SK-N-SH treated with all-trans-retinoic acid at 6 μM for 48 hours (cell line): ENCODE measurements around the gene ITM2B.
A peak's percentile ranks its signal among the peaks of the same experiment; 100 is the strongest.

Experiments
- ATAC-seq: fragments of 200-7000 bp; cut with Tn5 transposase; 3 replicates; pipeline ENCODE4 v1.9.1; 2020; ENCODE audit warnings: mild to moderate bottlenecking, moderate library complexity
- ARNTL ChIP-seq: fragments of 450-650 bp; formaldehyde crosslinking; IDR thresholded peaks from 2 replicates; pipeline ENCODE4 v1.5.0; 2020; ENCODE audit warnings: low read depth, mild to moderate bottlenecking, moderate library complexity, borderline replicate concordance
- BACH2 ChIP-seq: fragments of 250-450 bp; sonication (Bioruptor Pico); IDR thresholded peaks from 2 replicates; pipeline ENCODE4 v1.9.0; 2021; ENCODE audit warnings: mild to moderate bottlenecking, borderline replicate concordance
- CREB5 ChIP-seq: fragments of 250-450 bp; sonication (Bioruptor Pico); IDR thresholded peaks from 2 replicates; pipeline ENCODE4 v1.5.1; 2020; ENCODE audit warnings: low read depth, mild to moderate bottlenecking, moderate library complexity
- CSDC2 ChIP-seq: fragments of 250-450 bp; sonication (Bioruptor Pico); IDR thresholded peaks from 2 replicates; pipeline ENCODE4 v1.5.0; 2020; ENCODE audit warnings: mild to moderate bottlenecking, moderate library complexity
- CSRNP3 ChIP-seq: fragments of 250-450 bp; sonication (Bioruptor Pico); IDR thresholded peaks from 2 replicates; pipeline ENCODE4 v1.5.1; 2021; ENCODE audit warnings: mild to moderate bottlenecking, moderate library complexity
- ESRRG ChIP-seq: fragments of 250-450 bp; sonication (Bioruptor Pico); IDR thresholded peaks from 2 replicates; pipeline ENCODE4 v1.6.1; 2021; ENCODE audit warnings: mild to moderate bottlenecking
- GLIS3 ChIP-seq: fragments of 250-450 bp; sonication (Bioruptor Pico); IDR thresholded peaks from 2 replicates; pipeline ENCODE4 v1.5.0; 2020; ENCODE audit warnings: mild to moderate bottlenecking, moderate library complexity
- ISL1 ChIP-seq: fragments of 250-450 bp; sonication (Bioruptor Pico); IDR thresholded peaks from 2 replicates; pipeline ENCODE4 v2.1.2; 2022; ENCODE audit warnings: mild to moderate bottlenecking, moderate library complexity
- OSR1 ChIP-seq: fragments of 250-450 bp; sonication (Bioruptor Pico); IDR thresholded peaks from 2 replicates; pipeline ENCODE4 v1.8.0; 2022; ENCODE audit warnings: moderate library complexity, mild to moderate bottlenecking, inconsistent platforms
- PATZ1 ChIP-seq: fragments of 250-450 bp; sonication (Bioruptor Pico); IDR thresholded peaks from 2 replicates; pipeline ENCODE4 v1.8.0; 2020; ENCODE audit warnings: mild to moderate bottlenecking, moderate library complexity, borderline replicate concordance
- POU6F1 ChIP-seq: fragments of 250-450 bp; sonication (Bioruptor Pico); IDR thresholded peaks from 2 replicates; pipeline ENCODE4 v1.8.0; 2021; ENCODE audit warnings: low read depth, mild to moderate bottlenecking, moderate library complexity, borderline replicate concordance
- PPARA ChIP-seq: fragments of 250-450 bp; sonication (Bioruptor Pico); IDR thresholded peaks from 2 replicates; pipeline ENCODE4 v1.5.0; 2020; ENCODE audit warnings: mild to moderate bottlenecking, borderline replicate concordance
- RARB ChIP-seq: fragments of 250-450 bp; sonication (Bioruptor Pico); IDR thresholded peaks from 2 replicates; pipeline ENCODE4 v1.8.0; 2021; ENCODE audit warnings: mild to moderate bottlenecking, moderate library complexity
- SNAI2 ChIP-seq: fragments of 250-450 bp; sonication (Bioruptor Pico); IDR thresholded peaks from 2 replicates; pipeline ENCODE4 v1.5.0; 2020; ENCODE audit warnings: mild to moderate bottlenecking, moderate library complexity
- TCF4 ChIP-seq: fragments of 250-450 bp; sonication (Bioruptor Pico); IDR thresholded peaks from 2 replicates; pipeline ENCODE4 v1.8.0; 2021; ENCODE audit warnings: mild to moderate bottlenecking, moderate library complexity, borderline replicate concordance
- TOX ChIP-seq: fragments of 250-450 bp; sonication (Bioruptor Pico); IDR thresholded peaks from 2 replicates; pipeline ENCODE4 v1.8.0; 2021; ENCODE audit warnings: mild to moderate bottlenecking, moderate library complexity, borderline replicate concordance
- TSHZ2 ChIP-seq: fragments of 250-450 bp; sonication (Bioruptor Pico); IDR thresholded peaks from 2 replicates; pipeline ENCODE4 v1.5.0; 2020; ENCODE audit warnings: mild to moderate bottlenecking, moderate library complexity
- ZC3H10 ChIP-seq: fragments of 250-450 bp; sonication (Bioruptor Pico); IDR thresholded peaks from 2 replicates; pipeline ENCODE4 v1.5.1; 2021; ENCODE audit warnings: mild to moderate bottlenecking, moderate library complexity
- ZFP3 ChIP-seq: fragments of 250-450 bp; sonication (Bioruptor Pico); IDR thresholded peaks from 2 replicates; pipeline ENCODE4 v1.5.0; 2020; ENCODE audit warnings: mild to moderate bottlenecking, moderate library complexity
- ZFP30 ChIP-seq: fragments of 450-650 bp; formaldehyde crosslinking; IDR thresholded peaks from 2 replicates; pipeline ENCODE4 v1.5.0; 2022; ENCODE audit warnings: mild to moderate bottlenecking, moderate library complexity
- ZNF565 ChIP-seq: fragments of 450-650 bp; formaldehyde crosslinking; conservative IDR thresholded peaks from 2 replicates; pipeline ENCODE4 v1.5.0; 2020; ENCODE audit warnings: low read depth, mild to moderate bottlenecking, moderate library complexity

ITM2B gene

GRCh38 chr13:48299591-48299990 lies 66.6 kb downstream of the ITM2B start:
- TF ChIP-seq TCF4 (CRISPR knock-in tag) (no peak), OSR1 (CRISPR knock-in tag) (no peak), TOX (CRISPR knock-in tag) (no peak), ZC3H10 (CRISPR knock-in tag) (no peak), ESRRG (CRISPR knock-in tag) (no peak), ZNF565 (CRISPR knock-in tag) (no peak), ISL1 (CRISPR knock-in tag) (no peak), ZFP30 (CRISPR knock-in tag) (no peak), GLIS3 (no peak), ARNTL (no peak), CSRNP3 (CRISPR knock-in tag) (no peak), BACH2 (CRISPR knock-in tag) (no peak), POU6F1 (no peak), PPARA (CRISPR knock-in tag) (no peak), PATZ1 (CRISPR knock-in tag) (no peak), CREB5 (no peak)
- ATAC-seq, result no peak

- peak; percentile 92 for TF ChIP-seq ZFP3 (CRISPR knock-in tag)
- no peak for TF ChIP-seq POU6F1
- ATAC-seq, result no peak; the same call in 1 of the 3 replicates
Measured at GRCh38 chr13:48302871-48303358, 69.9 kb downstream of the ITM2B start.

- TF ChIP-seq SNAI2 (CRISPR knock-in tag), result no peak
- no peak for TF ChIP-seq ISL1 (CRISPR knock-in tag)
- TF ChIP-seq PATZ1 (CRISPR knock-in tag), result no peak
- no peak for TF ChIP-seq TOX (CRISPR knock-in tag)
- no peak for TF ChIP-seq ZC3H10 (CRISPR knock-in tag)
- TF ChIP-seq ZFP3 (CRISPR knock-in tag), result no peak
- no peak for TF ChIP-seq RARB (CRISPR knock-in tag)
- TF ChIP-seq ESRRG (CRISPR knock-in tag), result no peak
- TF ChIP-seq CSDC2 (CRISPR knock-in tag), result no peak
- TF ChIP-seq ARNTL, result no peak
- no peak for TF ChIP-seq ZNF565 (CRISPR knock-in tag)
- TF ChIP-seq OSR1 (CRISPR knock-in tag), result no peak
- no peak for TF ChIP-seq TCF4 (CRISPR knock-in tag)
- TF ChIP-seq TSHZ2, result no peak; the same call in 1 of the 2 replicates
- no peak for TF ChIP-seq PPARA (CRISPR knock-in tag)
- TF ChIP-seq, all 23 proteins: peak for 0
- peak; percentile 86 for ATAC-seq
Measured at GRCh38 chr13:48303359-48304142, 70.5 kb downstream of the ITM2B start, which contains the start of gene RB1. RB1 (plus strand) TSS chr13:48303751; CDS start chr13:48303913, 162 bp downstream.
